HG03469 (cell line): ENCODE results near the gene PYDC2.

Experiments used
- ATAC-seq: cut with Tn5 transposase; IDR thresholded peaks from one replicate; pipeline ENCODE4 v1.9.1; 2021; ENCODE audit warnings: mild to moderate bottlenecking, moderate library complexity, moderate number of reproducible peaks; ENCODE audit not compliant: unreplicated experiment

PYDC2 gene

DNA sequence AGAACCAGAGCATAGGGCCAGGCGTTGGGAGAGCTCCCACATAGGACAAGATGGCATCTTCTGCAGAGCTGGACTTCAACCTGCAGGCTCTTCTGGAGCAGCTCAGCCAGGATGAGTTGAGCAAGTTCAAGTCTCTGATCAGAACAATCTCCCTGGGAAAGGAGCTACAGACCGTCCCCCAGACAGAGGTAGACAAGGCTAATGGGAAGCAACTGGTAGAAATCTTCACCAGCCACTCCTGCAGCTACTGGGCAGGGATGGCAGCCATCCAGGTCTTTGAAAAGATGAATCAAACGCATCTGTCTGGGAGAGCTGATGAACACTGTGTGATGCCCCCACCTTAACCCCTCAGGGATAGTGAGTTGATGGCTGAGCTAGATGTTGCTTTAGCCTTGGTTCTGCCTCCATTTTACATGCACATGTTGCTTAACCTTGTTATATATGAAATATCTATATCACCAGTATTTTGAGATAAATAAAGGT is at the start of gene PYDC2:
TSS of gene PYDC2 (plus strand) at position 51 of the 483 bp plus-strand sequence. CDS start at position 51, 0 bp downstream.
- no peak for ATAC-seq

DNA sequence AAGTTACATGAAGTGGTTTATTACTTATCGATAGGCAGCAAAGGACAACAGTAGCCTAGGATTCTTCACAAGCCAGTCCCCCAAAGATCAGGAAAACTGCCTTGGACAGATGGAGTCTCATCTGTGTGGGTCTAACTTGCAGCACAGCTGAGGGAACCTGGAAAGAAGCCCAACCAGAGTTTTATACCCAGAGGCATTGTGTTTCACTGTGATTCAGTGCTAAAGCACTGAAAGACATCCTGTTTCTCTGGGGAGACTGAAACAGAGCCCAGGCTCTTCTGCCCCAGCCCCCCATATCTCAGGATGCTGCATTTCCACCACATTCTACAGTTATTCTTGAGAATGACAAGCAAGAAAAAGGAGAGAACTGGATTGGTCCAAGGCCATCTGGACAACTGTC is 48.2 kb upstream of the PYDC2 start:
- ATAC-seq, result no peak

DNA sequence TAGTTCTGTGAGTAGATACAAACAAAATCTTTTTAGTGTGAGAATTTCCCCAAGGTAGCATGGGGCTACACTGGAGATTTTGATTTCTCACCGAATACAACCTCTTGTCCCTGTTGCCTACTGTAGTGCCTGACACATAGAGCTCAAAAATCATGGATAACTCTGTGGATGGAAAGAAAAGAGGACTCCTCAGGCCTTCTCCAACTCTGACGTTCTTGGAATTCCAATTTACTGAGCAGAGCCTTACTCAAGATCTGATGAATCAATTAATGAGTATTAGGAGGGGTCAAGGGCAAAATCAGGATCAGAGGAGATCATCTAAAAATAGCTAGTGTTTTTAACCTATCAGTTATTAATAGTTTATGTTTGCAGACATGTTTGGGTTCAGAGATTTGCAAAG is 46.7 kb upstream of the PYDC2 start:
- ATAC-seq, result no peak

DNA sequence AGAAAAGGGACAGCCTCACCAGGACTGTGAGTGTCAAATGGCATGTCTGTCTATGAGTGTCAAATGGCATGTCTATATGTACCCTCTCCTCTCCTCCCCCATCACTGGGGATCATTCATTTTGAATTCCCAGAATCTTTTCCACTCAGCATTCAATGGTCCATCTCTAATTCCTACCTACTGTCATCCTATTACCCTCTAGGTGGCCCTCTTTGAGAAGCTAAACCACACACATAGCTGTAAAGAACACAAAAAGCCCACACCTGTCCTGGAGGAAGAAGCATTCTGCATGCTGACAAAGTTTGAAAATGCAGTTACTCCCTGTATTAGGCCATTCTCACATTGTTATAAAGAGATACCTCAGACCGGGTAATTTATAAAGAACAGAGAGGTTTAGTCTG is 46.2 kb upstream of the PYDC2 start:
- no peak for ATAC-seq

DNA sequence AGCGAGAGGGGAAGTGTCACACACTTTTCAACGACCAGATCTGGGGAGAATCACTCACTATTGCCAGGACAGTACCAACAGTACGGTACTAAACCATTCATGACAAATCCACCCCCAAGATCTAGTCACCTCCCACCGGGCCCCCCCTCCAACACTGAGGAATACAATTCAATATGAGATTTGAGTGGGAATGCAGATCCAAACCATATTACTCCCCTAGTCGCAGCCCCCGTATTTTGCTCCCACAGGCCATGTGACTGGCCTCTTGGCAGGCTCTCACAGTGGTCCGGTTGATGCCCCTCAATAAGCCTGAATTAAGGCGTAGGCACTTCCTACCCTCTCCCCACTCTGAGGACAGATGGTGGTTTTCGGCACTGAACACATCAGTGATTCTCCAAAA is 45.4 kb upstream of the PYDC2 start:
- no peak for ATAC-seq

DNA sequence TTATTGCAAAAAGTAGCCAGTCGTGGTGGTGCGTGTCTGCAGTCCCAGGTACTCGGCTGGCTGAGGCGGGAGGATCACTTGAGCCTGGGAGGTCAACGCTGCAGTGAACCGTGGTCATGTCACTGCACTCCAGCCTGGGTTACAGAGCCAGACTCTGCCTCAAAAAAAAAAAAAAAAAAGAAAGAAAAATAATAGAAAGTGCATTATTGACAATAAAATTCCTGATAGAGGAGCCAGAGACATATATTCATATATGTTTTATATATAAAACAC is 43.6 kb upstream of the PYDC2 start:
- no peak for ATAC-seq

DNA sequence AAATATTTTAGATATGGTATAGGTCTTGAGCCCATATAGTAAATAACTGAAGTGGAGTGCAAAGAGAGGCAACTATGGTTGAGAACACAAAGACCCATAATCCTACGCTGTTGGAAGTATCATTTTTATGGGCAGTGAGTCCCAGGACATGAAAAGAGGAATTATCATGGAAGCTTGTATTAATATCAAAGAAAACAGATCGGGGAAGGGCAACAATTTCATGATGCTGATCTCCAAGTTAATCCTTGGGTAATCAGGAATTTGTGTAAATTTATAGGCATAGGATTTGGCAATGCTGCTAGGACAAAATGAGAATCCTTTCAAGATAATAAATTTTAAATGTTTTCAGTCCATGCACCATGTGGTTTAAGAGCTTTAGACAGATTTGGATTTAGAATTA is 40.2 kb upstream of the PYDC2 start:
- ATAC-seq, result no peak

DNA sequence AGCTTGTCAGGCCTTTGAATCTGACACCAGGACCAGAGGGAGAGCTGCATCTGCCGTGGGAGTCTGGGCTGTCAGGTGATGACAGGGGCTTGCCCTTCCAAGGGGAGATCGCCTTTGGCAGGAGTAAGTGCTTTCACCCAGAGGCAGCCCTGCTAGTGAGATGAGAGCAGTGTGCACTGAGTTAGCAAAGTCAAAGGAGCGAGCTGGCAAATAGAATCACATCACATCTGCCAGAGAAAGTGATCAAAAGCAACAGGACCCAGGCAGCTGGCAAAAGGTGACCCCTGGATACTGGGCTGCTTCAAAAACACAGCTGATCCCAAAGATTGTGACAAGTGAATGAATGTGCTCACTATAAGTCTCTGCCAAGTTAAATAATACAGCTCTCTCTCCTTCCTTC is 36.1 kb upstream of the PYDC2 start:
- ATAC-seq, result no peak

DNA sequence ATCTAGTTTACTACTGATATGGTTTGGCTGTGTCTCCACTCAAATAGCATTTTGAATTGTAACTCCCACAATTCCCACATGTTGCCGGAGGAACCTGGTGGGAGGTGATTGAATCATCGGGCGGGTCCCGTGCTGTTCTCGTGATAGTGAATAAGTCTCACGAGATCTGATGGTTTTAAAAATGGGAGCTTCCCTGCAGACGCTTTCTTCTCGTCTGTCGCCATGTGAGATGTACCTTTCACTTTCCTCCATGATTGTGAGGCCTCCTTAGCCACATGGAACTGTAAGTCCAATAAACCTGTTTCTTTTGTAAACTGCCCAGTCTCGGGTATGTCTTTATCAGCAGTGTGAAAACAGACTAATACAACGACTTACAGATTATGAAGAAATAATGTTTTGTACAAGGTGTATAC is 35.6 kb upstream of the PYDC2 start:
- ATAC-seq, result no peak

DNA sequence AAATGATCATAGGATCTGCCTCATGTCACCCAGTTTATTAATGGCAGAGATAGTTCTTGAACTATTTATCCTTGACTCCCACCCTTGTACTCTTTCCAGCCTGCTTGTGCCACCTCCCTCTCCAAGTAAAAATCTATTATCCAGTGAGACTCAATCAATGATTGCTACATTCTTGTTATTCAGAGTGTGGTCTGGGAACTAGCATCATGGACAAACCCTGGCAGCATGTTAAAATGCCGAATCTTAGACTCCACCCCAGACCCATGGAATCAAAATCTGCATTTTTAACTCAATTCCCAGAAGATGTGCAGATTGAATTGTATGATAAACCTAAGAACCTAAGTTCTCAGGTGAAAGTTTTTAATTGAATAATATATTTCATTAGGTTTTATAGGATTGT is 34.7 kb upstream of the PYDC2 start:
- ATAC-seq, result no peak

DNA sequence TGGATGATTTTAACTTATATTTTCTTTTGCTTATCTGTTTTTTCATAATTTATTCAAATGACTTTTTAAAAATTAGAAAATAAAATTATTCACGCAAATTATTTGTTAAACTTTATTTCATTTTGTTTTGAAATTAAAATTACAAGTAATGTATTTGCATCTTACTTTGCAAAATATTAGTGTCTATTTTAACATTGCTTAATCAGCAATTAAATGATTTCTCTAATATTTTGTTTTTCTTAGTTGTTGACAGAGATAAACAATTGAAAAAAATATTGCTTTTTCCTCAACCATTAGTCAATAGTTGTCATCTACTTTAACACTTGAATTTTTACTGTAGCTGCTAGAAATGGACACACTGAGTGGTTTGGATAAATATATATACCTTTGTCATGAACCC is 32.8 kb upstream of the PYDC2 start:
- ATAC-seq, result no peak

DNA sequence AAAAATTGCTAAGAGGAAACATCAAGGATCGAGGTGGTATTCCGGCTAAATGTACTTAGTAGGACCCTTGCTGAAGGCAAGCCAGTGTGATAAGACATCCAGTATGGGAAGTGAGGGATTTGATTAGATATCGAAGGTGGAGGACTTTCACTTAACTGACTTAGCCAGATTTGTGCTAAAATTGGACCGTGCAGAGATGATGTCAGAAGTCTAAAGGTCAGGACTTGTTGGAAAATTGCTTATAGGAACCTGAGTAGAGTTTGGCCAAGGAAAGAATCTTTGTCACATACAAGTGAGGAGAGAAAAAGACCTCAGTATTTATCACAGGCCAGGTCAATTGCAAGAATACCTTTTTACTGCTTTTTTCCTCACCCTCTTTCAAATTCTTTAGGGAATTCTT is 30.9 kb upstream of the PYDC2 start:
- ATAC-seq, result no peak

DNA sequence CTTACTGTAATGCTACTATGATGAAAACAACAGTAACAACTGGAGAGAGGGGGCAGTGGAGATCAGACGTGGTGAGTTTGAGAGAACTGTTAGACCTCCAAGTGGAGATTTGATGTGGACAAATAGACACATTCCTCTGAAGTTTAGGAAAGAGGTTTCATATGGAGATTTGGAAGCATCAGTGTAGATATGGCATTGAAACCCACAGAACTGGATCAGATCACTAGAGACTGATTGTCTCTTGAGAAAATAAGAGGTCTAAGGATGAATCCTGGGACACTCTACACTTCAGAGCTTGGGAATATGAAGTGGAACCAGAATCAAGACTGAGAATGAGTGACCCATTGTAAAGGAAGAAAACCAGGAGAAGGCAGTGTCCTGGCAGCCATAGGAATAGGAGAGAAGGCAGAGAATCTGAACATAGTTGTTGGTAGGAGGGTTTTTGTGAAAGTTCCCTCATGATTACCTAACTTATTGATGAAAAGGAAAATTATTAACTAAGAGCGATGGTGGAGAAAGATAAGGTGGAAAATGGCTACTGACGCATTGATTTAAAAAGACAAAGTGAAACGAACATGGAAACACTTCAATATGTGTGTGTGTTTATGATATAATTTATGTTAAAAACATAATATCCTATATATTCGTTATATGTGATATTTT is 29.7 kb upstream of the PYDC2 start:
- ATAC-seq, result no peak

DNA sequence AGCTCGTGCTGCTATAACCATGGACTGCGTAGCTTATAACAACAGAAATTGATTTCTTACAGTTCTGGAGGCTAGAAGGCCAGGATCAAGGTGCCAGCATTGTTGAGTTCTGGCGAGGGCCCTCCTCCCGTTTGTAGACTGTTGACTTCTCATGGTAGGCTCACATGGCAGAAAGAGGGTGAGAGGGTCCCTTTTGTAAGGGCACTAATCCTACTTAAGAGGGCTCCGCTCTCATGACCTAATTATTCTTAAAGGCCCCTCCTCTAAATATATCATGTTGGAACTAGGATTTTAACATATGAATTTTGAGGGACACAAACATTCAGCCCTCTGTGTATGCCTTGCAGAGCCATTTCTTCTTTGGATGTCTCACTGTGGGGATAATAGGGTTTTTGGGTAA is 28.8 kb upstream of the PYDC2 start:
- no peak for ATAC-seq

DNA sequence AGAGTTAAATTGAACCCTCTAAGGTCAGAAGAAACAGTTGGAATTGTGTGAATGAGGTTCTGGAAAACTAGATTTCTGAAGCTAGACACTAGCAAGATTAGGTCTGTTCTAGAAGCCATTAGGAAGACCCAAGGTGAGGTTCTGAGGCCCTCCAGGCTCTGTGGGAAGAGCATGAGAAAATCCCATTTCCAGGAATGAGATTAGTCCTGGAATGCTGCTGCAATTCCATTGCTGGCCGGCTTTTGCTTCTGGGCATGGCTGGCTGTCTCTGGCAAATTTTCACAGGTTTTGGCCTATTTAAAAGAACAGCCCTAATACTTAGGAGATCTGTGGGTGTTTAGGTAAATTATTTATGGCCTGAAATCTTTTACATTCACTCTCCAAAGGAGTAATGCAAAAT is 26.9 kb upstream of the PYDC2 start:
- ATAC-seq, result no peak

DNA sequence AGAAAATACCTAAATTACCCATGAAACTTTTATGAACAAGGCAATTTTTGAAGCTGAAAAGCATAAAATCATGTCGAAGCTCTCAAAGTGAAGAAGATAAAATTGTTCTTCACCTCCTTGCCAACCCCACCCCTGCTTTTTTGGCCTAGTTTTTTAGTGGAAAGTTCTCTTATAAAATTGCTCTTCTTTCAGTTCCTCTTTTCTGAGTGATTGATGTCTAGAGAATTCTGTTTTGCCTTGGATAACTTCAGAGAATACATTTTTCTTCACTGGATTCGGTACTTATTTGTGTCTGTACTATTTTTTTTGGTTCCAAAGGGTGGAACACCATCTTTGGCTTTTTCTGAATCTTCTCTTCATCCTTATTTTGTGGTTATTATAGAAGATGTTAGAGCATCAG is 25.0 kb upstream of the PYDC2 start:
- ATAC-seq, result no peak

DNA sequence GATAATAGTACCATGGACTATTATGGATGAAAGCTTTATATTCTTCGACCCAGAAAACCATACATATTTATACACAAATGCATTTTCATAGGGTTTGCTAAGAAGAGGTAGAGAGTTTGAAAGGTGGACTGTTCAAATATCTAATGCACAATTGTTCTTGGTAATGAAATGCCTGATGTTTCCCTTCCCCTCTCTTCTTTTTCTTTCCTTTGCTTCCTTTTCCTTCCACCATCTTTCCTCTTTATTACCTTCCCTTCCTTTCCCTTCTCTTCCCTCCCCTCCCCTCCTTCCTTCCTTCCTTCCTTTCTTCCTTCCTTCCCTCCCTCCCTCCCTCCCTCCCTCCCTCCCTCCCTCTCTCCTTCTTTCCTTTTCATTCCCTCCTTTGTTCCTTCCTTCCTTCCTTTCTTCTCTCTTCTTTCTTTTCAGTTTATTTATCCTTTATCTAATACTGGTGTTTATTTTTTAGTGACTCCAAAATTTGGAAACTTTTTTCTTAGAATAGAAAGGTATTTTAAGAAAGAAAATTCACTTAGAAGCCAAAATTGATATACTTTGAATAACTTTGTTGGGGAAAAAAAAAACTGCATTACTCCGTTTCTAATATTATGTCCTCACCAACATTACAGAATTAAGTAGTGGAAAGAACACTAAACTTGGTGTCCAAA is 22.7 kb upstream of the PYDC2 start:
- no peak for ATAC-seq

DNA sequence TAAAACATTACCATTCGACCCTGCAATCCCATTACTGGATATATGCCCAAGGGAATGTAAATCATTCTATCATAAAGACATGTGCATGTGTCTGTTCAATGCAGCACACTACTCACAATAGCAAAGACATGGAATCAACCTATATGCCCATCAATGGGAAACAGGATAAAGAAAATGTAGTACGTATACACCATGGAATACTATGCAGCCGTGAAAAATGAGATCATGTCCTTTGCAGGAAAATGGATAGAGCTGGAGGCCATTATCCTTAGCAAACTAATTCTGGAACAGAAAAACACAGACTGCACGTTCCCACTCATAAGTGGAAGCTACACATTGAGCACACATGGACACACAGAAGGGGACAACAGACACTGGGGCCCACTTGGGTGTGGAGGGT is 20.4 kb upstream of the PYDC2 start:
- ATAC-seq, result no peak

DNA sequence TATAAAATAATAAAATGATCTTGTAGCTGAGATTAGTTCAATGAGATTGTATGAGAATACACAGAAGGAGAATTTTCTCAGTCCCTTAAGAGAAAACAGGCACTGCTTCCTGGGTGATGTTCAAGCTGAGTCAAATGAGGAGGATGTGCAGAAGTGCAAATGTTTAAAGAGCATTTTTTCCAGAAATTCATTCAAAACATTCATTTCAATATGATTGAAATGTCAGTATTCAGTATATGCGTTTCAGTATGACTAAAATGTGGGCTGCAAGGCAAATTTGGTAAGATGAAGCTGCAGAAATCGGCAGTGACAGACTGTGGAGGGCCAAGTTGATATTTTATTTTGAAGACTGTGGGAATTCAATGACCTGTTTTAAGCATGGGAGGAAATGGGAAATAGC is 19.3 kb upstream of the PYDC2 start:
- ATAC-seq, result no peak

DNA sequence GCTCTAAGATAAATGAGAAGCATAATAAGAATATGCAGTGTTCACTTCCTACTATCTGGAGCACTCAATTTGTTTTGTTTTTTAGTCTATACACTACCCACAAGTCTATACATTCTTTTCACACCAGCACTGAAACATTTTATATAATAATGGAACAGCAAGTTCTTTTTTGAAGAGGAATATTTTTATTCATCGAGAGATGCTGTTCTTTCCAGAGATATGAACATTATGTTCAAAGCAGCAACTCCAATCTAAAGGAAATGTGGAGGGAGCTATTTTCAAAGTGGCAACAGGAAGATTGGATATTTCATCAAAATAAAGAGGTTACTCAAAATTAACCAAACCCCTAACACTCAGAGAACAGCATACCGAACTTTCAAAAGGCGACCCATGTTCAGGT is 16.4 kb upstream of the PYDC2 start:
- no peak for ATAC-seq

DNA sequence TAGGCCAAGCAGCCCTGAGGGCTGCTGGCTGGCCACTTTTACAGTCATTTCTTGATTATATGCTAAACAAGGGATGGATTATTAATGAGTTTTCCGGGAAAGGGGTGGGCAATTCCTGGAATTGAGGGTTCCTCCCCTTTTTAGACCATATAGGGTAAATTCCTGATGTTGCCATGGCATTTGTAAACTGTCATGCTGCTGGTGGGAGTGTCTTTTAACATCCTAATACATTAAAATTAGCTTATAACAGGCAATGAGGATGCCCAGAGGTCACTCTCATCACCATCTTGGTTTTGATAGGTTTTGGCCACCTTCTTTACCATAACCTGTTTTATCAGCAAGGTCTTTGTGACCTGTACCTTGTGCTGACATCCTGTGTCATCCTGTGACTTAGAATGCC is 11.7 kb upstream of the PYDC2 start:
- no peak for ATAC-seq

DNA sequence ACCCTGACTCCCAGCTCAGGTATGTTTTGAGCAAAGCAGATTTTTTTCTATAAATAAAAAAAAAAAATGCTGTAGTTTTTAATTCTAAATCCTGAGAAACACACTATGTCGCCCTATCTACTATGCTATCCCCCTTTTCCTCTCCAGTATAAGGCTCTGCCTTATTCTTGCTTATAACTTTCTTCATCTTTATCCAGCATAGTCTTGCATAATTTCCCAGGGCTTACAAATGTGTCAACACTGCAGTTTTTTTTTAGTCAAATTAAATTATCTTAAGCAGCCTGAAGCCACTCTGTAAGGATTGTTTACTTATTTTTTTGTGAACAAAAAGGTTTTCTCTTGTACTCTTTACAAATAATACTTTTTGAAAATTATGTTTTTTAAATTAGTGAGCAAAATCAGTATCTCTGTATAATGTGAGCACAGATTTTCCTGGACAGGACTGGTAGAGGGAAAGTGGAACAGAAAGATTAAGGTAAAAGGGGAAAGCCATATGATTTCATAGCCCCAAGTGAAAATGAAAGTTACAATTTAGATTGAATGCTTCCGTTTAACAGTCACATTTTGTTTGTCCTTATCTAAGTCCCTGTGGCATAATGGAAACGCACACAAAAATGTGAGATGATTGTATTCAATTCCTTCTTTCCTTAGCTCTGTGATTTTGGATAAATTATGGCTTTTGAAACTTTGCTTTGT is 5.6 kb upstream of the PYDC2 start:
- no peak for ATAC-seq
